ENCODE data around the gene EBF4. TPM values are rescaled to one million over a fixed set of nuclear protein-coding genes. Genes with fewer than 3 reads are reported as not detected.
A peak's percentile ranks its signal among the peaks of the same experiment; 100 is the strongest.

Gene EBF4
- total RNA-seq, 1 experiment from 2014 or later, result 11.4 TPM

- peak; percentile 73 for ATAC-seq
- no peak for DNase-seq (ENCODE audit: low read depth, low spot score)
- no peak for TF ChIP-seq CEBPB (IDR thresholded peaks at IDR 0.05; ENCODE audit: low read depth)
- TF ChIP-seq, protein P1, sequence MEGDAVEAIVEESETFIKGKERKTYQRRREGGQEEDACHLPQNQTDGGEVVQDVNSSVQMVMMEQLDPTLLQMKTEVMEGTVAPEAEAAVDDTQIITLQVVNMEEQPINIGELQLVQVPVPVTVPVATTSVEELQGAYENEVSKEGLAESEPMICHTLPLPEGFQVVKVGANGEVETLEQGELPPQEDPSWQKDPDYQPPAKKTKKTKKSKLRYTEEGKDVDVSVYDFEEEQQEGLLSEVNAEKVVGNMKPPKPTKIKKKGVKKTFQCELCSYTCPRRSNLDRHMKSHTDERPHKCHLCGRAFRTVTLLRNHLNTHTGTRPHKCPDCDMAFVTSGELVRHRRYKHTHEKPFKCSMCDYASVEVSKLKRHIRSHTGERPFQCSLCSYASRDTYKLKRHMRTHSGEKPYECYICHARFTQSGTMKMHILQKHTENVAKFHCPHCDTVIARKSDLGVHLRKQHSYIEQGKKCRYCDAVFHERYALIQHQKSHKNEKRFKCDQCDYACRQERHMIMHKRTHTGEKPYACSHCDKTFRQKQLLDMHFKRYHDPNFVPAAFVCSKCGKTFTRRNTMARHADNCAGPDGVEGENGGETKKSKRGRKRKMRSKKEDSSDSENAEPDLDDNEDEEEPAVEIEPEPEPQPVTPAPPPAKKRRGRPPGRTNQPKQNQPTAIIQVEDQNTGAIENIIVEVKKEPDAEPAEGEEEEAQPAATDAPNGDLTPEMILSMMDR (IDR thresholded peaks at IDR 0.05 in 2 of 3, conservative IDR thresholded peaks at IDR 0.05 in 1 of 3; ENCODE audit: borderline replicate concordance in 1 of 3, insufficient read depth in 1 of 3, low read depth in 2 of 3, low read length in 2 of 3), result peak; percentile 5 to 61 (median 60); a peak in 4 of 6 replicates
Measured at GRCh38 chr20:2671977-2672376, 20.6 kb upstream of the EBF4 start.

DNA sequence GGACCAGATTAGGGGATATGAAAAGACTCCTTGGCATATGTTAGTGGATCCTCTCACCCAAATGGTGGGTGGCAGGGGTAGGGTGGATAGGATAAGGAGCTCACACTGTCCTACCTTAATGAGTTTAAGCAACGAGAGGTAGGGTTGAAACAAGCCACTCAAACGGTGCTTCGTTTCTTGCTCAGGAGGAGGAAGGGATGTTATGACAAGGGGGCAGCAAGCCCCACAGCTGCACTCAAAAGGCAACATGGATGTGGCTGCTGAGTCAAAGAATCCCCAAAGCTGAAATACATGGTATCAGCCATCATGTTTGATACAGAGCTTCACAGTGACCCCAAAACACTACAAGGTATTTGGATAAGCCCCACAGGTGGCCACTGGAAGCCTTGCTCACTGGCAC is 20.1 kb upstream of the EBF4 start:
- no peaks in the 10 kb centered on the region for H3K27me3 ChIP-seq (ENCODE audit: insufficient read depth, low read length)
- intact Hi-C loops (cut with micrococcal nuclease), result loop anchor here (10.0 kb wide), 1 partner anchor 468 kb away; no protein-coding TSS in a partner anchor
- no peaks in the 10 kb centered on the region for H3K4me1 ChIP-seq (ENCODE audit: control insufficient read depth in 1 of 2, insufficient read depth in 2 of 2, low read length in 2 of 2)
- no peaks in the 10 kb centered on the region for H3K9me2 ChIP-seq (ENCODE audit: insufficient read depth)
- H2AFZ ChIP-seq (ENCODE audit: low read depth, low read length, poor library complexity, severe bottlenecking), result no peak overlapping the region
- H3K27ac ChIP-seq (ENCODE audit: low read depth, low read length), result no peak overlapping the region
- no peaks in the 10 kb centered on the region for H3K9me3 ChIP-seq (ENCODE audit: control insufficient read depth in 1 of 2, insufficient read depth in 1 of 2, low read depth in 1 of 2, low read length in 2 of 2)
- no peak for DNase-seq (ENCODE audit: low read depth, low spot score)
- no peaks in the 10 kb centered on the region for H4K20me1 ChIP-seq (ENCODE audit: insufficient read depth)
- no peak for TF ChIP-seq ATF3 (IDR thresholded peaks at IDR 0.05)
- TF ChIP-seq JUND (IDR thresholded peaks at IDR 0.05), result no peak
- no peak for TF ChIP-seq ELF1 (IDR thresholded peaks at IDR 0.05; ENCODE audit: borderline replicate concordance, low read depth)
- no peak for TF ChIP-seq FOSL1 (IDR thresholded peaks at IDR 0.05; ENCODE audit: low read depth)
- no peak for TF ChIP-seq ZFX (IDR thresholded peaks at IDR 0.05)
- TF ChIP-seq TCF7L2 (IDR thresholded peaks at IDR 0.05; ENCODE audit: borderline replicate concordance, extremely low read depth, insufficient read depth, insufficient read length), result no peak
- no peak for TF ChIP-seq POLR2AphosphoS5 (IDR thresholded peaks at IDR 0.05; ENCODE audit: low read depth, low read length)
- no peak for TF ChIP-seq EZH2phosphoT487 (IDR thresholded peaks at IDR 0.05; ENCODE audit: borderline replicate concordance)
- TF ChIP-seq CBX3 (IDR thresholded peaks at IDR 0.05; ENCODE audit: low read depth), result no peak
- no peak for TF ChIP-seq EGR1 (IDR thresholded peaks at IDR 0.05; ENCODE audit: low read depth)
- TF ChIP-seq ZNF274 (IDR thresholded peaks at IDR 0.05; ENCODE audit: low read depth, low read length), result no peak
- TF ChIP-seq ZBTB33 (IDR thresholded peaks at IDR 0.05; ENCODE audit: extremely low read depth, insufficient replicate concordance, low read length), result no peak
- no peak for ATAC-seq
- H3K4me3 ChIP-seq (replicated peaks in 1 of 2; ENCODE audit: low read depth in 1 of 2, low read length in 2 of 2), result no peak overlapping the region
- H3K4me2 ChIP-seq (ENCODE audit: low read length), result no peak overlapping the region
- ChIA-PET POLR2A (no interaction called here), CTCF (interaction anchor here (0.9 kb wide), 1 partner anchor 465 kb away, joined by 3 read pairs; no protein-coding TSS in a partner anchor), RAD21 (ENCODE audit: low non-redundant PET in 1 of 2, low total read pairs in 2 of 2, uncharacterized antibody in 2 of 2, unreplicated experiment in 2 of 2) (no interaction called here)
- H3K79me2 ChIP-seq (ENCODE audit: insufficient read depth, low read length), result no peaks in the 10 kb centered on the region
- H3K9ac ChIP-seq (ENCODE audit: low read length), result no peak overlapping the region
- no peaks in the 10 kb centered on the region for H3K36me3 ChIP-seq (ENCODE audit: control insufficient read depth in 1 of 2, insufficient read depth in 2 of 2, low read length in 2 of 2)
- no TSS peak for BruUV-seq (replicated peaks)

More at GRCh38 chr20:2671977-2672376, 20.6 kb upstream of the EBF4 start:
- H4K20me1 ChIP-seq (ENCODE audit: insufficient read depth), result no peaks in the 10 kb centered on the region
- BruUV-seq (replicated peaks), result no TSS peak
- H3K4me2 ChIP-seq (ENCODE audit: low read length), result no peak overlapping the region
- H3K79me2 ChIP-seq (ENCODE audit: insufficient read depth, low read length), result no peaks in the 10 kb centered on the region
- H3K27me3 ChIP-seq (ENCODE audit: insufficient read depth, low read length), result no peaks in the 10 kb centered on the region
- ChIA-PET RAD21 (ENCODE audit: low non-redundant PET in 1 of 2, low total read pairs in 2 of 2, uncharacterized antibody in 2 of 2, unreplicated experiment in 2 of 2) (no interaction called here), POLR2A (no interaction called here), CTCF (interaction anchor here (0.9 to 1.1 kb wide), 2 partner anchors 285 to 464 kb away, joined by 3 to 4 read pairs; no protein-coding TSS in a partner anchor)
- no peak overlapping the region for H3K9ac ChIP-seq (ENCODE audit: low read length)
- H3K4me3 ChIP-seq (replicated peaks in 1 of 2; ENCODE audit: low read depth in 1 of 2, low read length in 2 of 2), result no peak overlapping the region
- no peaks in the 10 kb centered on the region for H3K9me2 ChIP-seq (ENCODE audit: insufficient read depth)
- H2AFZ ChIP-seq (ENCODE audit: low read depth, low read length, poor library complexity, severe bottlenecking), result no peak overlapping the region
- H3K4me1 ChIP-seq (ENCODE audit: control insufficient read depth in 1 of 2, insufficient read depth in 2 of 2, low read length in 2 of 2), result no peaks in the 10 kb centered on the region
- H3K36me3 ChIP-seq (ENCODE audit: control insufficient read depth in 1 of 2, insufficient read depth in 2 of 2, low read length in 2 of 2), result no peaks in the 10 kb centered on the region
- intact Hi-C loops (cut with micrococcal nuclease), result loop anchor here (10.0 kb wide), 1 partner anchor 467 kb away; no protein-coding TSS in a partner anchor
- no peaks in the 10 kb centered on the region for H3K9me3 ChIP-seq (ENCODE audit: control insufficient read depth in 1 of 2, insufficient read depth in 1 of 2, low read depth in 1 of 2, low read length in 2 of 2)
- H3K27ac ChIP-seq (ENCODE audit: low read depth, low read length), result no peak overlapping the region
